ENCODE results near the gene HOXA11.

Gene HOXA11

GRCh38 chr7:27147199-27148030, 37.6 kb downstream of the HOXA11 start, which contains the start of gene HOXA6:
Gene HOXA6, minus strand, starts transcription at chr7:27147774. Its CDS starts 25 bp downstream, at chr7:27147749.
- DNase-seq (ENCODE audit: low spot score) = no peak

GRCh38 chr7:27146491-27147198, 38.4 kb downstream of the HOXA11 start:
- no peak for DNase-seq (ENCODE audit: low spot score)

GRCh38 chr7:27145914-27146412, 39.1 kb downstream of the HOXA11 start:
- DNase-seq (ENCODE audit: low spot score) = no peak

- DNase-seq (ENCODE audit: low spot score) = no peak
Measured at GRCh38 chr7:27145165-27145913, 39.7 kb downstream of the HOXA11 start.

- DNase-seq (ENCODE audit: low spot score) = no peak
Measured at GRCh38 chr7:27144781-27145164, 40.3 kb downstream of the HOXA11 start.

GRCh38 chr7:27143950-27144780, 40.9 kb downstream of the HOXA11 start:
- no peak for DNase-seq (ENCODE audit: low spot score)

GRCh38 chr7:27143023-27143949, 41.7 kb downstream of the HOXA11 start, which contains the start of gene HOXA5:
Gene HOXA5, minus strand, starts transcription at chr7:27143681. Its CDS starts 74 bp downstream, at chr7:27143607.
- DNase-seq (ENCODE audit: low spot score) = no peak

GRCh38 chr7:27142580-27143022, 42.4 kb downstream of the HOXA11 start:
- DNase-seq (ENCODE audit: low spot score) = no peak

- no peak for DNase-seq (ENCODE audit: low spot score)
Measured at GRCh38 chr7:27141923-27142579, 43.0 kb downstream of the HOXA11 start.

GRCh38 chr7:27141137-27141922, 43.7 kb downstream of the HOXA11 start:
- no peak for DNase-seq (ENCODE audit: low spot score)

- no peak for DNase-seq (ENCODE audit: low spot score)
Measured at GRCh38 chr7:27140126-27140857, 44.7 kb downstream of the HOXA11 start.

GRCh38 chr7:27139334-27140125, 45.5 kb downstream of the HOXA11 start:
- no peak for DNase-seq (ENCODE audit: low spot score)

GRCh38 chr7:27138985-27139333, 46.1 kb downstream of the HOXA11 start:
- DNase-seq (ENCODE audit: low spot score) = no peak

GRCh38 chr7:27138472-27138871, 46.6 kb downstream of the HOXA11 start:
- no peak for DNase-seq (ENCODE audit: low spot score)

GRCh38 chr7:27137640-27138315, 47.3 kb downstream of the HOXA11 start:
- DNase-seq (ENCODE audit: low spot score) = no peak

- no peak for DNase-seq (ENCODE audit: low spot score)
Measured at GRCh38 chr7:27134392-27134791, 50.6 kb downstream of the HOXA11 start.
